Mesendoderm (in vitro differentiated cells): ENCODE data around the gene MAN1B1.

Experiments
- DNase-seq: peaks from one replicate; pipeline ENCODE4 v3.0.0; 2013
- H2AK5ac ChIP-seq: 2 replicates; pipeline ENCODE4 v1.6.1; 2013; ENCODE audit warnings: low read length, inconsistent platforms
- H2BK120ac ChIP-seq: 2 replicates; pipeline ENCODE4 v1.6.1; 2013; ENCODE audit warnings: low read depth, mild to moderate bottlenecking, low read length, moderate library complexity, mixed read lengths
- H2BK15ac ChIP-seq: replicated peaks from 2 replicates; pipeline ENCODE4 v1.6.1; 2013; ENCODE audit warnings: low read depth, mild to moderate bottlenecking, moderate library complexity
- H2BK5ac ChIP-seq: 2 replicates; pipeline ENCODE4 v1.6.1; 2013; ENCODE audit warnings: low read length, inconsistent platforms
- H3K18ac ChIP-seq: 2 replicates; pipeline ENCODE4 v1.6.1; 2013; ENCODE audit warnings: mild to moderate bottlenecking, low read length, mixed read lengths
- H3K23ac ChIP-seq: one replicate; pipeline ENCODE4 v1.6.1; 2013; ENCODE audit warnings: low read length
- H3K27ac ChIP-seq: 2 replicates; pipeline ENCODE4 v1.5.1; 2013; ENCODE audit warnings: low read depth, mild to moderate bottlenecking, inconsistent platforms, low read length, moderate library complexity
- H3K27me3 ChIP-seq: 2 replicates; pipeline ENCODE4 v1.6.1; 2013; ENCODE audit warnings: low read length, control low read depth, mild to moderate bottlenecking, inconsistent platforms; ENCODE audit not compliant: insufficient read depth, poor library complexity
- H3K36me3 ChIP-seq: 2 replicates; pipeline ENCODE4 v1.6.1; 2013; ENCODE audit warnings: low read length, inconsistent platforms; ENCODE audit not compliant: control insufficient read depth, insufficient read depth
- H3K4ac ChIP-seq: one replicate; pipeline ENCODE4 v1.6.1; 2013; ENCODE audit warnings: low read depth, mild to moderate bottlenecking, low read length, moderate library complexity
- H3K4me1 ChIP-seq: 2 replicates; pipeline ENCODE4 v1.6.1; 2013; ENCODE audit warnings: low read depth, low read length, inconsistent platforms; ENCODE audit not compliant: control insufficient read depth
- H3K4me2 ChIP-seq: 2 replicates; pipeline ENCODE4 v1.6.1; 2013; ENCODE audit warnings: low read length
- H3K4me3 ChIP-seq: 2 replicates; pipeline ENCODE4 v1.5.1; 2013; ENCODE audit warnings: mild to moderate bottlenecking, low read length
- H3K56ac ChIP-seq: one replicate; pipeline ENCODE4 v1.6.1; 2013; ENCODE audit warnings: low read length
- H3K79me1 ChIP-seq: 2 replicates; pipeline ENCODE4 v1.6.1; 2013; ENCODE audit warnings: low read length, inconsistent platforms
- H3K79me2 ChIP-seq: 2 replicates; pipeline ENCODE4 v1.6.1; 2013; ENCODE audit warnings: mild to moderate bottlenecking, low read length; ENCODE audit not compliant: control insufficient read depth, insufficient read depth
- H3K9ac ChIP-seq: 2 replicates; pipeline ENCODE4 v1.6.1; 2013; ENCODE audit warnings: low read length, inconsistent platforms
- H4K5ac ChIP-seq: one replicate; pipeline ENCODE4 v1.6.1; 2013; ENCODE audit warnings: low read length
- H4K8ac ChIP-seq: one replicate; pipeline ENCODE4 v1.6.1; 2013; ENCODE audit warnings: low read depth, mild to moderate bottlenecking, control low read depth, low read length, moderate library complexity
- WGBS: extraction: QIAGEN DNeasy Blood & Tissue Kit; methylation state at CpG from one replicate; pipeline ENCODE4 v1.1.7; 2013; ENCODE audit warnings: low lambda C conversion rate, missing lambda C conversion rate; ENCODE audit not compliant: insufficient coverage; ENCODE audit errors: extremely low coverage; 5-methylcytosine and 5-hydroxymethylcytosine counted together

The MAN1B1 gene

DNA sequence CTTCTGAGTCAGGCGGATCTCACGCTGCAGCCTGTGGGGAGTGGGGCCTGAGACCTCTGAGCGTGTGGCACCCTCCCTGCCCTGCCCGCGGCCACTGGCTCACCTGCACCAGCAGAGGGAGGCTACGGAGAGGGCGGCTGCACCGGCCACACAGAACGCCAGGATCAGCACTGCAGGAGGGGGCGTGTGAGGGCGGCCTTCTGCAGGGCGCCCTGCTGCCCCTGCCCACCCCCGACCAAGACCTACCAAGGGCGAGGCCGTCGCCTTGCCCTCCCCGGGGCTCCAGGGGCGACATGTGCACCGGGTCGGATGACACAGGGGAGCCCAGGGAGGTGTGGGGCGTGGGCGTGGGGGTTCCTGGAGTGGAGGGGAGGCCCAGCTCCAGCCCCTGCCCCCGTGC is 46.2 kb upstream of the MAN1B1 start:
- no peak overlapping the region for H3K23ac ChIP-seq
- no peaks in the 10 kb centered on the region for H3K79me1 ChIP-seq
- H3K56ac ChIP-seq, result no peak overlapping the region
- H3K4me2 ChIP-seq, result no peak overlapping the region
- H3K79me2 ChIP-seq, result no peaks in the 10 kb centered on the region
- no peak overlapping the region for H3K27ac ChIP-seq
- H3K36me3 ChIP-seq, result no peaks in the 10 kb centered on the region
- peaks cover 7% of the 10 kb centered on the region for H3K27me3 ChIP-seq
- no peak overlapping the region for H3K18ac ChIP-seq
- H3K4ac ChIP-seq, result no peak overlapping the region
- H4K5ac ChIP-seq, result no peak overlapping the region
- no peak for DNase-seq
- H4K8ac ChIP-seq, result no peak overlapping the region
- H3K4me3 ChIP-seq, result no peak overlapping the region
- no peak overlapping the region for H2BK15ac ChIP-seq
- H3K9ac ChIP-seq, result no peak overlapping the region
- no peak overlapping the region for H2BK5ac ChIP-seq
- H2BK120ac ChIP-seq, result no peak overlapping the region
- no CpG with 5 or more reads among the region's 23 CpGs for WGBS
- H3K4me1 ChIP-seq, result no peaks in the 10 kb centered on the region
- H2AK5ac ChIP-seq, result no peak overlapping the region

DNA sequence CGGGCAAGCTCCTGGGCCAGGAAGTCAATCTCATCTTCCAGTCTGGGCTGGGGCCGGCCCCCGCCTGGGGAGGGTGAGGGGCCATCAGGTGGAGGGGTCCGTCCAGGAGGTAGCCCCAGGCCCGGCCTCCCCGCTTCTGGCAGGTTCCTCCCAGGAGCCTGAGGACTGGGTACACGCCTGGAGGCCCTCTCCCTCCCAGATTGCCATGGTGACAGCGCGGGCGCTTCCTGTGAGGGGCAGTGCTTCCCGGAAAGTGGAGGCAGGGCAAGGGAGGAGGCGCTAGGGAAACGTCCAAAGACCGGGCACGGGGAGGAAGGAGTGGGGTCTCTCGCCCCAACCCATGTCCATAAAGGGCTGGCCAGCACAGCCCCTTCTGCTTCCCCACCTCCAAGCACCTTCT is 45.7 kb upstream of the MAN1B1 start:
- no peak overlapping the region for H3K23ac ChIP-seq
- H3K4ac ChIP-seq, result no peak overlapping the region
- no peak overlapping the region for H3K27ac ChIP-seq
- H3K18ac ChIP-seq, result no peak overlapping the region
- no peak for DNase-seq
- H2BK120ac ChIP-seq, result no peak overlapping the region
- H2BK5ac ChIP-seq, result no peak overlapping the region
- no peak overlapping the region for H3K4me3 ChIP-seq
- no peaks in the 10 kb centered on the region for H3K79me1 ChIP-seq
- peaks cover 7% of the 10 kb centered on the region for H3K27me3 ChIP-seq
- H3K36me3 ChIP-seq, result no peaks in the 10 kb centered on the region
- no peak overlapping the region for H2AK5ac ChIP-seq
- H3K9ac ChIP-seq, result no peak overlapping the region
- no peaks in the 10 kb centered on the region for H3K79me2 ChIP-seq
- no peak overlapping the region for H4K5ac ChIP-seq
- H3K4me1 ChIP-seq, result no peaks in the 10 kb centered on the region
- no peak overlapping the region for H3K4me2 ChIP-seq
- no CpG with 5 or more reads among the region's 16 CpGs for WGBS
- H3K56ac ChIP-seq, result no peak overlapping the region
- H4K8ac ChIP-seq, result no peak overlapping the region
- no peak overlapping the region for H2BK15ac ChIP-seq

DNA sequence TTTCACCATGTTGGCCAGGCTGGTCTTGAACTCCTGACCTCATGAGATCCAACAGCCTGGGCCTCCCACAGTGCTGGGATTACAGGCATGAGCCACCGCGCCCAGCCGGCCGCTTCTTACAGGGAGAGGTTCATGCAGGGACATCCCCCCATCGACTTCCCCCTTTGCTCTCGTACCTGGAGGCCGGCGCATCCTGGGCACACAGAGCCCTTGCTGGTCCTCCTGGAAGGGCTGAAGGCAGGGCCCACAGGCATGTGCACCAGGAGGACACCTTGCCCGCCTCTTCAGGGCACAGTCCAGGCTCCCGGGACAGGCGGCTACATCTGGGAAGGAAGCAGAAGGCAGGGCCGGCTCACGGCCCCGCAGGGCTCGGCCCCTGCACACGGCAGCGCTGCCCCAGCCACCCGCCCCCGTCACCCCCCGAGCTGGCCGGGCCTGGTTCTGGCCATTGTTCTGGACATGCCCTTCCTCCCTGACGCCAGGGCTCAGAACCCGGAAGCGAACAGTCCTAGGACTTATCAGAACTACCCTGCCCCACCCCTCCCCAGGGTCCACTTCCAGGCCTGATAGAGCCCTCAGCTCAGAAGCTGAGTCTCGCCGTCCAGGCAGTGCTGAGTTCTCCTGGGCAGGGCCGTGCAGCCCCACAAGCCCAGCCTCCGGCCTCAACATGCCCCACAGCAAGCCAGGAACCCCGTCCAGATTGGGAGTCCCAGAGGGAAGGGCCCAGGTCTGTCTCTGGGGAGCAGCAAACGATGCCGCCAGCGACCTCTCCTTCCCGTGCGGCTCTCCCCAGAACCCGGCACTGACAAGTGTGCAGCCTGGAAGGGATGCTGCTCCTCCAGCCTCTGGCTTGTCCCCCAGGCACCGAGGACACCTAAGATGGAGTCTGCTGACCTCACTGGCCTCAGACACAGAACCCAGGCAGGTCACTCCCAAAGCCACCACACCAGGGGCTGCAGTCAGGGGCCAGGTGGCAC is 43.7 kb upstream of the MAN1B1 start:
- Histone ChIP-seq H3K9ac (no peak overlapping the region), H3K18ac (no peak overlapping the region), H2BK5ac (no peak overlapping the region), H2BK120ac (no peak overlapping the region), H3K23ac (no peak overlapping the region), H2AK5ac (no peak overlapping the region), H3K4me2 (no peak overlapping the region), H3K27ac (no peak overlapping the region), H3K79me2 (no peaks in the 10 kb centered on the region), H3K27me3 (peaks cover 7% of the 10 kb centered on the region), H2BK15ac (no peak overlapping the region), H3K36me3 (no peaks in the 10 kb centered on the region), H4K5ac (no peak overlapping the region), H3K56ac (no peak overlapping the region), H3K4ac (no peak overlapping the region), H3K4me1 (no peaks in the 10 kb centered on the region), H3K4me3 (no peak overlapping the region), H4K8ac (no peak overlapping the region), H3K79me1 (no peaks in the 10 kb centered on the region)
- no peak for DNase-seq
- no CpG with 5 or more reads among the region's 36 CpGs for WGBS

DNA sequence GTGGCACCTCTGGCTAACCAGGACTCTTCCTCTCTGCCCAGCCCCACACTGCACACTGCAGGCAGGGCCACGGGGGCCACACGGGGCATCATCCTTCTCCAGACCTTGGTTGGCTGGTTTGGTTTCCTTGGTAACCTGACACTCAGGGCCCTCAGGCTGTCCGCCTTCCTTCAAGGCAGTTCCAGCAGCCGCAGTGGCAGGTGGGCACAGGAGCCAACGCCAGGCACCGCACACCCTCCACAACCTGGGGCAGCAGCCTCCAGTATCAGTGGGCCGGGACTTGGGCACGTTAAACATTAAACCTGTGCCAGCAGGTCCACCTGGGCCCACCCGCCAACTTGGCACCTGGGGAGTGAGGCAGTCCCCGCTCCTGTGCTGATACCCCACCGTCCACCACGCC is 42.7 kb upstream of the MAN1B1 start:
- H3K4me3 ChIP-seq, result no peak overlapping the region
- H2BK5ac ChIP-seq, result no peak overlapping the region
- no CpG with 5 or more reads among the region's 12 CpGs for WGBS
- H3K23ac ChIP-seq, result no peak overlapping the region
- no peak overlapping the region for H3K18ac ChIP-seq
- no peak overlapping the region for H3K4ac ChIP-seq
- H3K4me2 ChIP-seq, result no peak overlapping the region
- H4K5ac ChIP-seq, result no peak overlapping the region
- no peaks in the 10 kb centered on the region for H3K79me1 ChIP-seq
- no peak overlapping the region for H3K9ac ChIP-seq
- no peak overlapping the region for H2AK5ac ChIP-seq
- H3K4me1 ChIP-seq, result no peaks in the 10 kb centered on the region
- H3K36me3 ChIP-seq, result no peaks in the 10 kb centered on the region
- DNase-seq, result no peak
- H4K8ac ChIP-seq, result no peak overlapping the region
- H3K27me3 ChIP-seq, result peaks cover 7% of the 10 kb centered on the region
- H2BK15ac ChIP-seq, result no peak overlapping the region
- no peaks in the 10 kb centered on the region for H3K79me2 ChIP-seq
- H2BK120ac ChIP-seq, result no peak overlapping the region
- no peak overlapping the region for H3K56ac ChIP-seq
- no peak overlapping the region for H3K27ac ChIP-seq

DNA sequence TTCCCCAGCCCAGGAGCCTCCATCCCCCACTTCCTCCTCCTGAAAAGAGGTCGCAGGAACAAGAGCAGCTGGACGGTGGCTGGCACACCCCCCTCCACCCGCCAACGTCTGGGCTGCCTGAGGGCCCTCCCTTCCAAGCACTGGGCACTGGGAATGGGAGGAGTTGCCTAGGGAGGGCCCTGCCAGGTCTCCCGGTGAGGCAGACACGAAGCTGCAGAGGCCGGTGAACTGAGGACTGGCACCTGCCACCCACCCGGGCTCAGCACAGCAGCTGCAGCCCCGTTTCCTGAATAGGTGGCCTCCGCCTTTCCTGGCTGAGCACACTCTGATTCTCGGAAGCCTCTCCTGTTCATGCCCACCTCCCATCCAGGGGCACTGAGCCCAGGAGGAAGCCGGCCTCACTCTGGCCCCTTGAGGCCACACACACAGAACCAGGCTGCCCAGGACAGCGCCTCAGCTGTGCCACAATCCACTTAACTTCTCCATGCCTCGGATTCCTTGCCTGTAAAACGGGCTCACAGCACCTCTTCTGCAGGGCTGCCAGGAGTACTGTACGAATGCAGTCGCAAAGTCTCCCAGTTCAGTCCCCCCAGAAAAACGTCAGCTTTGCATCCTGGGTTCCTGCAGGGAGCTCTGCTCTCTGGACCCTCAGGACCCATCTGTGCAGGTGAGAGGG is 42.1 kb upstream of the MAN1B1 start:
- Histone ChIP-seq H3K4me2 (no peak overlapping the region), H4K8ac (no peak overlapping the region), H3K79me2 (no peaks in the 10 kb centered on the region), H3K9ac (no peak overlapping the region), H3K4ac (no peak overlapping the region), H3K36me3 (no peaks in the 10 kb centered on the region), H2BK15ac (no peak overlapping the region), H2BK5ac (no peak overlapping the region), H2BK120ac (no peak overlapping the region), H3K4me3 (no peak overlapping the region), H3K27me3 (peaks cover 7% of the 10 kb centered on the region), H3K18ac (no peak overlapping the region), H3K23ac (no peak overlapping the region), H4K5ac (no peak overlapping the region), H3K27ac (no peak overlapping the region), H2AK5ac (no peak overlapping the region), H3K4me1 (no peaks in the 10 kb centered on the region), H3K56ac (no peak overlapping the region), H3K79me1 (no peaks in the 10 kb centered on the region)
- no peak for DNase-seq
- no CpG with 5 or more reads among the region's 18 CpGs for WGBS
